Measurements from ENCODE around the gene CHCHD10.

CHCHD10 gene

DNA sequence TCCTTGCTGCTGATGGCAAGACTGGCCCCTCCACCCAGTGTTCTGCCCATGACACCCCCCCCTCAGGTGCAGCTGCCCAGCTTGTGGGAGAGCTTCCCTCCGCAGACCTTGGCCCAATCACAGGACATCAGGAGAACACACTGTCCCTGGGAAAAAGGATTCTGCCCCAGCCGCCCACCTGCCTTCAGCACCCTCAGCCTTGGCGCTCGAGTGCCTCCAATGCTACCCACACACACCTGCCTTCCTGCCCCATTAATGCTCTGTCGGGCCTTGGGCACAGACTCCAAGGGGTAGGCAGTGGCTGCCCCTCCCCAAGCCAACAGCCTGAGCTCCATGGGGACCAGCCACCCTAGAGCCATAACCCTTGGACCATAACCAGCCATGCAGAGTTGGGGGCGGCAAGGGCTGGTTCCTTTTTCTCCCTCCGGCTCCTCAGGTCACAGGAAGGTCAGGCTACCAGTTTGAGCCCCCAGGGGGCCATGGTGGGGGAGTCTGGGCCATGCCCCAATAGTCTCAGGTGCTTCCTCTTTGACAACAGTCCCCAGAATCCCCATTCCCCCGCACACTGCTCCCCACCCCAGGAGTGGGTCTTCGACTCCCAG is 15.6 kb downstream of the CHCHD10 start:
- no peak for ATAC-seq
- no peak for TF ChIP-seq BACH2 (CRISPR knock-in tag; IDR thresholded peaks at IDR 0.05; ENCODE audit: borderline replicate concordance)
- TF ChIP-seq ZFP3 (CRISPR knock-in tag; IDR thresholded peaks at IDR 0.05) = no peak
- TF ChIP-seq, protein P1, sequence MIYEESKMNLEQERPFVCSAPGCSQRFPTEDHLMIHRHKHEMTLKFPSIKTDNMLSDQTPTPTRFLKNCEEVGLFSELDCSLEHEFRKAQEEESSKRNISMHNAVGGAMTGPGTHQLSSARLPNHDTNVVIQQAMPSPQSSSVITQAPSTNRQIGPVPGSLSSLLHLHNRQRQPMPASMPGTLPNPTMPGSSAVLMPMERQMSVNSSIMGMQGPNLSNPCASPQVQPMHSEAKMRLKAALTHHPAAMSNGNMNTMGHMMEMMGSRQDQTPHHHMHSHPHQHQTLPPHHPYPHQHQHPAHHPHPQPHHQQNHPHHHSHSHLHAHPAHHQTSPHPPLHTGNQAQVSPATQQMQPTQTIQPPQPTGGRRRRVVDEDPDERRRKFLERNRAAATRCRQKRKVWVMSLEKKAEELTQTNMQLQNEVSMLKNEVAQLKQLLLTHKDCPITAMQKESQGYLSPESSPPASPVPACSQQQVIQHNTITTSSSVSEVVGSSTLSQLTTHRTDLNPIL (CRISPR knock-in tag; IDR thresholded peaks at IDR 0.05; ENCODE audit: low read depth) = no peak
- TF ChIP-seq, protein P2, sequence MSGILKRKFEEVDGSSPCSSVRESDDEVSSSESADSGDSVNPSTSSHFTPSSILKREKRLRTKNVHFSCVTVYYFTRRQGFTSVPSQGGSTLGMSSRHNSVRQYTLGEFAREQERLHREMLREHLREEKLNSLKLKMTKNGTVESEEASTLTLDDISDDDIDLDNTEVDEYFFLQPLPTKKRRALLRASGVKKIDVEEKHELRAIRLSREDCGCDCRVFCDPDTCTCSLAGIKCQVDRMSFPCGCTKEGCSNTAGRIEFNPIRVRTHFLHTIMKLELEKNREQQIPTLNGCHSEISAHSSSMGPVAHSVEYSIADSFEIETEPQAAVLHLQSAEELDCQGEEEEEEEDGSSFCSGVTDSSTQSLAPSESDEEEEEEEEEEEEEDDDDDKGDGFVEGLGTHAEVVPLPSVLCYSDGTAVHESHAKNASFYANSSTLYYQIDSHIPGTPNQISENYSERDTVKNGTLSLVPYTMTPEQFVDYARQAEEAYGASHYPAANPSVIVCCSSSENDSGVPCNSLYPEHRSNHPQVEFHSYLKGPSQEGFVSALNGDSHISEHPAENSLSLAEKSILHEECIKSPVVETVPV (CRISPR knock-in tag; IDR thresholded peaks at IDR 0.05) = no peak
- no peak for TF ChIP-seq TCF4 (CRISPR knock-in tag; IDR thresholded peaks at IDR 0.05; ENCODE audit: borderline replicate concordance)
- no peak for TF ChIP-seq ESRRG (CRISPR knock-in tag; IDR thresholded peaks at IDR 0.05)
- TF ChIP-seq ARNTL (CRISPR knock-in tag; IDR thresholded peaks at IDR 0.05; ENCODE audit: borderline replicate concordance, low read depth) = no peak
- no peak for TF ChIP-seq CSDC2 (CRISPR knock-in tag; IDR thresholded peaks at IDR 0.05)
- no peak for TF ChIP-seq SNAI2 (CRISPR knock-in tag; IDR thresholded peaks at IDR 0.05)
- TF ChIP-seq ISL1 (CRISPR knock-in tag; IDR thresholded peaks at IDR 0.05) = no peak
- TF ChIP-seq ZC3H10 (CRISPR knock-in tag; IDR thresholded peaks at IDR 0.05) = no peak

DNA sequence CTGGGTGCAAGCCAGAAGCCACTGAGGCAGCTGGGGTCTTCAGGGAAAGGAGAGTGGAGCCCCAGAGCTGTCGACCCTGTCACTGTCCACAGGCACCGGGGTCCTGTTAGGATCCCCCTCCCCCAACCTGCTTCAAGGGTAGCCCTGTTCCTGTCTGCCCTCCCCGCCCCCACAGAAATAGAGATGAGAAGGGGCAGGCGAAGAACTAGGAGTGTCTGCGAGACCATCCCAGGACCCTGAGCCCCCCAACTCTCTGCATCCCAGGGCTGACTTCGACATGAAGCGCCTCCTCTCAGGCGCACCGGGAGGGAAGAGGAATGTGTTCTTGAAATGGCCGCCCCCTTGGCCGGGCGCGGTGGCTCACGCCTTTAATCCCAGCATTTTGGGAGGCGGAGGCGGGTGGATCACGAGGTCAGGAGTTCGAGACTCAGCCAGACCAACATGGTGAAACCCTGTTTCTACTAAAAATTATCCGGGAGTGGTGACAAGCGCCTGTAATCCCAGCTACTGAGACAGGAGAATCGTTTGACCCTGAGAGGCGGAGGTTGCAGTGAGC is 16.3 kb downstream of the CHCHD10 start:
- ATAC-seq = no peak; the same call in 2 of the 3 replicates
- no peak for TF ChIP-seq RARB (CRISPR knock-in tag; IDR thresholded peaks at IDR 0.05)
- no peak for TF ChIP-seq ZNF70 (CRISPR knock-in tag; IDR thresholded peaks at IDR 0.05)
- TF ChIP-seq, protein P2 (CRISPR knock-in tag; IDR thresholded peaks at IDR 0.05) = no peak
- no peak for TF ChIP-seq GLIS3 (CRISPR knock-in tag; IDR thresholded peaks at IDR 0.05)
- TF ChIP-seq, protein P3, sequence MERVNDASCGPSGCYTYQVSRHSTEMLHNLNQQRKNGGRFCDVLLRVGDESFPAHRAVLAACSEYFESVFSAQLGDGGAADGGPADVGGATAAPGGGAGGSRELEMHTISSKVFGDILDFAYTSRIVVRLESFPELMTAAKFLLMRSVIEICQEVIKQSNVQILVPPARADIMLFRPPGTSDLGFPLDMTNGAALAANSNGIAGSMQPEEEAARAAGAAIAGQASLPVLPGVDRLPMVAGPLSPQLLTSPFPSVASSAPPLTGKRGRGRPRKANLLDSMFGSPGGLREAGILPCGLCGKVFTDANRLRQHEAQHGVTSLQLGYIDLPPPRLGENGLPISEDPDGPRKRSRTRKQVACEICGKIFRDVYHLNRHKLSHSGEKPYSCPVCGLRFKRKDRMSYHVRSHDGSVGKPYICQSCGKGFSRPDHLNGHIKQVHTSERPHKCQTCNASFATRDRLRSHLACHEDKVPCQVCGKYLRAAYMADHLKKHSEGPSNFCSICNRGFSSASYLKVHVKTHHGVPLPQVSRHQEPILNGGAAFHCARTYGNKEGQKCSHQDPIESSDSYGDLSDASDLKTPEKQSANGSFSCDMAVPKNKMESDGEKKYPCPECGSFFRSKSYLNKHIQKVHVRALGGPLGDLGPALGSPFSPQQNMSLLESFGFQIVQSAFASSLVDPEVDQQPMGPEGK (CRISPR knock-in tag; IDR thresholded peaks at IDR 0.05; ENCODE audit: borderline replicate concordance) = no peak
- TF ChIP-seq CSDC2 (CRISPR knock-in tag; IDR thresholded peaks at IDR 0.05) = no peak
- no peak for TF ChIP-seq ARNTL (CRISPR knock-in tag; IDR thresholded peaks at IDR 0.05; ENCODE audit: borderline replicate concordance, low read depth)
- TF ChIP-seq PPARA (CRISPR knock-in tag; IDR thresholded peaks at IDR 0.05; ENCODE audit: borderline replicate concordance) = no peak
- no peak for TF ChIP-seq ZNF8 (CRISPR knock-in tag; IDR thresholded peaks at IDR 0.05)
- TF ChIP-seq, protein P1 (CRISPR knock-in tag; IDR thresholded peaks at IDR 0.05; ENCODE audit: low read depth) = no peak
- TF ChIP-seq ZFP3 (CRISPR knock-in tag; IDR thresholded peaks at IDR 0.05) = no peak

DNA sequence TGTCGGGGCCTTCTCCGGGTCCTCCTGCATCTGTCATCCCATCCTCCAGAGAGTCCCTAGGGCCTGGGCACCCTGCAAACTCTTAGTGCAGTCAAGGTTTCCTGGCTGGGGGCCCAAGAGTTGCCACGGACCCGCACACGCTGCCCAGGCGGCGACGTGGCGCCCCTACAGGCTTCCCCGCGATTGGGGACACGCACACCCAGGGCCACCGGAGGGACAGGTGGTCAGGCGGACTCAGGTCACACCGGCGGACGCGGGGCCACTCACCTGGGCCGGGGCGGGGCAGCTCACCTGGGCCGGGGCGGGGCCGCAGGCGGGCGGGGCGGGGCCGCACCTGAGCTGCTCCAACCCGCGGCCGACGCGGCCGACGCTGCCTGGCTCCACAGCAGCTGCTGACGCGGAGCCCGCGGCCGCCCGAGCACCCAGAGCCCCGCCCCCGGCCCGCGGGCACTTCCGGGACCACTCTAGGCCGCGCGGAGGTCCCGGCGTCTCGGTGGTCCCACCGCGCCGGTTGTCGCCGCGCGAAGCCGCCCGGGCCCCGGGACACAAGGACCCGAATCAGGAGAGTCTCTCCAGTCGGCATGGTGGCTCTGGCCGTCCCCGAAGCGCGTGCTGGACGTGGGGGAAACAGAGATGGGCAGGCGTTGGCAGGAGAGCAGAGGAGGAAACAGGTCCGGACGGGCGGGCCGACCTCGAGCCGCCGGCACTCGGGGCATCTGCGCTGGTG is 16.9 kb downstream of the CHCHD10 start, which contains the start of gene ZNF70:
Gene ZNF70 (minus strand): TSS at position 399 of the 727 bp plus-strand sequence. CDS start 5,972 bp downstream, outside the sequence.
- ATAC-seq = peak; percentile 97
- no peak for TF ChIP-seq CSDC2 (CRISPR knock-in tag; IDR thresholded peaks at IDR 0.05)
- TF ChIP-seq ZNF70 (CRISPR knock-in tag; IDR thresholded peaks at IDR 0.05) = no peak

DNA sequence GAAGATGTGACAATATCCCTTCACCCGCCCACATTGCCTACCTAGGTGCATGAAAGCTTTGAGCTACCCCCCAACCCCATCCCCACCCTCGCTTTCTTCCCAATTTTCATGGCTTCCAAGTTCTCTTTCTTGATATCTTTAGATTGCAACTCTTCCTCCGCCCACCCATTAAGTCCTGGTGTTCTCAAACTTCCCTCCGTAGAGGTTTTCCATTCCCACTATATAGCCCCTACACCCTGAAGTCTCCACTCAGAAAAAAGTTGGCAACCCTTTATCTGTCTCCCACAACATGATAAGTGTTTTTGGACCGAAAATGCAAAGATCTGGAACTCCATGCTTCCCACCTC is 17.4 kb downstream of the CHCHD10 start:
- peak; percentile 4; the same call in 1 of the 3 replicates for ATAC-seq
- no peak for TF ChIP-seq ESRRG (CRISPR knock-in tag; IDR thresholded peaks at IDR 0.05)
- TF ChIP-seq ZFP3 (CRISPR knock-in tag; IDR thresholded peaks at IDR 0.05) = no peak
- no peak for TF ChIP-seq OSR1 (CRISPR knock-in tag; IDR thresholded peaks at IDR 0.05)
- TF ChIP-seq PPARA (CRISPR knock-in tag; IDR thresholded peaks at IDR 0.05; ENCODE audit: borderline replicate concordance) = no peak
- no peak for TF ChIP-seq ARNTL (CRISPR knock-in tag; IDR thresholded peaks at IDR 0.05; ENCODE audit: borderline replicate concordance, low read depth)
- TF ChIP-seq ISL1 (CRISPR knock-in tag; IDR thresholded peaks at IDR 0.05) = no peak
- TF ChIP-seq ZNF8 (CRISPR knock-in tag; IDR thresholded peaks at IDR 0.05) = no peak

All from SK-N-SH treated with all-trans-retinoic acid at 6 μM for 48 hours (cell line).